Hepatocyte (in vitro differentiated cells): ENCODE measurements around the gene PLXNA2. TPM values are rescaled to one million over a fixed set of nuclear protein-coding genes. Genes with fewer than 3 reads are reported as not detected.

ENCODE experiments used
- DNase-seq: peaks from one replicate; pipeline ENCODE4 v3.0.0-alpha.2; 2016; ENCODE audit warnings: low spot score
- H2AFZ ChIP-seq: fragments of 200-600 bp; sonication (generic); 2 replicates; pipeline ENCODE4 v1.6.0; 2016; ENCODE audit warnings: antibody characterized with exemption, mild to moderate bottlenecking
- H3K27ac ChIP-seq: fragments of 200-600 bp; sonication (generic); 2 replicates; pipeline ENCODE4 v1.5.1; 2016; ENCODE audit warnings: mild to moderate bottlenecking
- H3K27me3 ChIP-seq: fragments of 200-600 bp; sonication (generic); 2 replicates; pipeline ENCODE4 v1.6.1; 2016
- H3K36me3 ChIP-seq: fragments of 200-600 bp; sonication (generic); replicated peaks from 2 replicates; pipeline ENCODE4 v1.5.1; 2016; ENCODE audit warnings: low read depth; ENCODE audit not compliant: insufficient read depth
- H3K4me1 ChIP-seq: fragments of 200-600 bp; sonication (generic); 2 replicates; pipeline ENCODE4 v1.5.1; 2016; ENCODE audit warnings: mild to moderate bottlenecking, moderate library complexity; ENCODE audit not compliant: insufficient read depth
- H3K4me2 ChIP-seq: fragments of 200-600 bp; sonication (generic); 2 replicates; pipeline ENCODE4 v1.6.0; 2016
- H3K4me3 ChIP-seq: fragments of 200-600 bp; sonication (generic); 2 replicates; pipeline ENCODE4 v1.5.1; 2016; ENCODE audit warnings: mild to moderate bottlenecking
- H3K79me2 ChIP-seq: fragments of 200-600 bp; sonication (generic); 2 replicates; pipeline ENCODE4 v1.6.0; 2017; ENCODE audit warnings: mild to moderate bottlenecking
- H3K9me2 ChIP-seq: fragments of 200-600 bp; sonication (generic); replicated peaks from 2 replicates; pipeline ENCODE4 v1.6.0; 2017; ENCODE audit warnings: mild to moderate bottlenecking; ENCODE audit not compliant: insufficient read depth
- H3K9me3 ChIP-seq: fragments of 200-600 bp; sonication (generic); 2 replicates; pipeline ENCODE4 v1.5.1; 2016; ENCODE audit warnings: low read depth, mild to moderate bottlenecking
- H4K20me1 ChIP-seq: fragments of 200-600 bp; sonication (generic); 2 replicates; pipeline ENCODE4 v1.6.0; 2016; ENCODE audit warnings: mild to moderate bottlenecking; ENCODE audit not compliant: insufficient read depth, poor library complexity, severe bottlenecking
- EZH2 ChIP-seq: fragments of 200-600 bp; sonication (generic); IDR thresholded peaks from 2 replicates; pipeline ENCODE4 v1.6.1; 2016; ENCODE audit warnings: antibody characterized with exemption, mild to moderate bottlenecking, borderline replicate concordance
- EZH2phosphoT487 ChIP-seq: fragments of 200-600 bp; sonication (generic); IDR thresholded peaks from one replicate; pipeline ENCODE4 v1.6.1; 2018; ENCODE audit warnings: antibody characterized with exemption, mild to moderate bottlenecking, low read depth, moderate library complexity; ENCODE audit not compliant: unreplicated experiment, severe bottlenecking
- WGBS: methylation state at CpG from one replicate; pipeline ENCODE4 v1.1.6; 2016; ENCODE audit warnings: low lambda C conversion rate; ENCODE audit errors: missing lambda C conversion rate; 5-methylcytosine and 5-hydroxymethylcytosine counted together
- polyA plus RNA-seq: library from polyadenylated mRNA; unstranded; fragments of >200 nt; fragmentation: Nextera tagmentation; extraction: Ambion mirVana; gene quantifications from 2 replicates; pipeline ENCODE4 v1.2.1, GENCODE V29; 2016
- total RNA-seq: library from RNA; depleted of rRNA; stranded (reverse); fragments of >200 nt; gene quantifications from 2 replicates; pipeline ENCODE4 v1.2.3, GENCODE V29; 2014
- TF ChIP-seq, protein P1 (sequence below): fragments of 200-600 bp; sonication (generic); IDR thresholded peaks from 2 replicates; pipeline ENCODE4 v1.5.1; 2016; ENCODE audit warnings: antibody characterized with exemption, mild to moderate bottlenecking; ENCODE audit not compliant: poor library complexity

Gene PLXNA2
- total and polyA plus RNA-seq, 2 experiments from 2014 or later, result 9.8 to 13.1 TPM

GRCh38 chr1:208029381-208030287 lies 214.6 kb downstream of the PLXNA2 start:
- no peak overlapping the region for H2AFZ ChIP-seq
- 73% methylated on average over 13 of the region's 13 CpGs for WGBS
- DNase-seq, result no peak

DNA sequence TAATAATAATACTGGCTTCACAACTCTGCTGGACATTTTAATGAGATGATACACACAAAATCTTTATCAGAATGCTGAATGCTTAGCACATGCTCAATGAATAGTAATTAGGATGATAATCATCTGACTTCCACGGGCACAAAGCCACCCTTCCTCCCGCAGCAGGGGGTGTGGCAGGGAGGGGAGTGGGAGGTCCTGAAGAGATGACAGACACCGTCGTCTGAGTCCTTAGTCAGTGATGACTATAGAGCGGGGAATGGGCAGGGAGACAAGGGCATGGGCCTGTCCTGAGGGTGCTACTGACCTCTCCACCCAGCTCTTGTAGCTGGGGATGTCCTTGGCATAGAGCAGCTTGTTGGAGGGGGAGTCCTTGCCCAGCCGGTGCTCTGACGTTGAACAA lies 215.7 kb downstream of the PLXNA2 start:
- no peak overlapping the region for H3K27ac ChIP-seq

More at GRCh38 chr1:208029381-208030287, 214.6 kb downstream of the PLXNA2 start:
- no peaks in the 10 kb centered on the region for H3K36me3 ChIP-seq
- no peaks in the 10 kb centered on the region for H4K20me1 ChIP-seq
- peak overlapping the region; percentile 51 for H3K27ac ChIP-seq
- TF ChIP-seq EZH2 (no peak), EZH2phosphoT487 (no peak)
- TF ChIP-seq, protein P1, sequence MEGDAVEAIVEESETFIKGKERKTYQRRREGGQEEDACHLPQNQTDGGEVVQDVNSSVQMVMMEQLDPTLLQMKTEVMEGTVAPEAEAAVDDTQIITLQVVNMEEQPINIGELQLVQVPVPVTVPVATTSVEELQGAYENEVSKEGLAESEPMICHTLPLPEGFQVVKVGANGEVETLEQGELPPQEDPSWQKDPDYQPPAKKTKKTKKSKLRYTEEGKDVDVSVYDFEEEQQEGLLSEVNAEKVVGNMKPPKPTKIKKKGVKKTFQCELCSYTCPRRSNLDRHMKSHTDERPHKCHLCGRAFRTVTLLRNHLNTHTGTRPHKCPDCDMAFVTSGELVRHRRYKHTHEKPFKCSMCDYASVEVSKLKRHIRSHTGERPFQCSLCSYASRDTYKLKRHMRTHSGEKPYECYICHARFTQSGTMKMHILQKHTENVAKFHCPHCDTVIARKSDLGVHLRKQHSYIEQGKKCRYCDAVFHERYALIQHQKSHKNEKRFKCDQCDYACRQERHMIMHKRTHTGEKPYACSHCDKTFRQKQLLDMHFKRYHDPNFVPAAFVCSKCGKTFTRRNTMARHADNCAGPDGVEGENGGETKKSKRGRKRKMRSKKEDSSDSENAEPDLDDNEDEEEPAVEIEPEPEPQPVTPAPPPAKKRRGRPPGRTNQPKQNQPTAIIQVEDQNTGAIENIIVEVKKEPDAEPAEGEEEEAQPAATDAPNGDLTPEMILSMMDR, result no peak
- no peaks in the 10 kb centered on the region for H3K9me2 ChIP-seq
- no peak overlapping the region for H3K4me2 ChIP-seq
- H3K9me3 ChIP-seq, result no peaks in the 10 kb centered on the region
- H3K4me1 ChIP-seq, result peaks cover 11% of the 10 kb centered on the region
- no peaks in the 10 kb centered on the region for H3K27me3 ChIP-seq
- H3K79me2 ChIP-seq, result no peaks in the 10 kb centered on the region
- no peak overlapping the region for H3K4me3 ChIP-seq

DNA sequence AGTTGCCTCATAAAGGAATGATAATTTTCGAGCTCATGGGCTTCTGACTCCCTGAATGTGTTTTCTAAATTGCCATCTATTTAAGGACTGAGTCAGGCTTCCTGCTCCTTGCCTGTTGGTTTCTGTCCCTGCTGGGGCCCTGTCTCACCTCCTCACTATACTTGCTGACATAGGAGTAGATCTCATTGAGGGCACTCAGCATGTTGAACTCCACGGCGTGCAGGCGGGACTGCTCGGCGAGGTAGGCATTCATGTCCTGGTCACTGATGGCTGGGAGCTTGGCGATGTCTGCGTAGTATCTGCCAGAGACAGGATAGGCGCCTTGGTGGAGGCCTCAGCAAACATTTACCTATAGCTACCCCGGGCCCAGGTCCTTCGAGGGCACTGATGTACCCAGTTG lies 216.3 kb downstream of the PLXNA2 start:
- Histone ChIP-seq H3K79me2 (no peaks in the 10 kb centered on the region), H3K27ac (no peak overlapping the region), H3K9me3 (no peaks in the 10 kb centered on the region), H4K20me1 (no peaks in the 10 kb centered on the region), H3K27me3 (peaks cover 3% of the 10 kb centered on the region), H3K36me3 (no peaks in the 10 kb centered on the region), H3K4me2 (no peak overlapping the region), H3K4me3 (no peak overlapping the region), H3K9me2 (no peaks in the 10 kb centered on the region), H2AFZ (no peak overlapping the region), H3K4me1 (peaks cover 11% of the 10 kb centered on the region)
- TF ChIP-seq, protein P1, result no peak
- TF ChIP-seq EZH2, result no peak
- TF ChIP-seq EZH2phosphoT487, result no peak
- DNase-seq, result no peak
- whole genome bisulfite sequencing, result 96% methylated on average over 11 of the region's 11 CpGs

More for the DNA sequence above, 215.7 kb downstream of the PLXNA2 start:
- H3K4me1 ChIP-seq, result peaks cover 11% of the 10 kb centered on the region
- H3K9me3 ChIP-seq, result no peaks in the 10 kb centered on the region
- H3K4me2 ChIP-seq, result no peak overlapping the region
- no peaks in the 10 kb centered on the region for H4K20me1 ChIP-seq
- DNase-seq, result no peak
- H3K27me3 ChIP-seq, result peaks cover 3% of the 10 kb centered on the region
- no peaks in the 10 kb centered on the region for H3K9me2 ChIP-seq
- TF ChIP-seq EZH2, result no peak
- TF ChIP-seq, protein P1, result no peak
- no peak for TF ChIP-seq EZH2phosphoT487
- H2AFZ ChIP-seq, result no peak overlapping the region
- H3K4me3 ChIP-seq, result no peak overlapping the region
- WGBS, result 88% methylated on average over 7 of the region's 7 CpGs
- H3K79me2 ChIP-seq, result no peaks in the 10 kb centered on the region
- H3K36me3 ChIP-seq, result no peaks in the 10 kb centered on the region
